DMS79 (cell line): ENCODE data around the gene RFX4.

ENCODE experiments used
- DNase-seq: peaks from one replicate; lab custom pipeline; 2025; lab: John Stamatoyannopoulos, UW

RFX4 gene

DNA sequence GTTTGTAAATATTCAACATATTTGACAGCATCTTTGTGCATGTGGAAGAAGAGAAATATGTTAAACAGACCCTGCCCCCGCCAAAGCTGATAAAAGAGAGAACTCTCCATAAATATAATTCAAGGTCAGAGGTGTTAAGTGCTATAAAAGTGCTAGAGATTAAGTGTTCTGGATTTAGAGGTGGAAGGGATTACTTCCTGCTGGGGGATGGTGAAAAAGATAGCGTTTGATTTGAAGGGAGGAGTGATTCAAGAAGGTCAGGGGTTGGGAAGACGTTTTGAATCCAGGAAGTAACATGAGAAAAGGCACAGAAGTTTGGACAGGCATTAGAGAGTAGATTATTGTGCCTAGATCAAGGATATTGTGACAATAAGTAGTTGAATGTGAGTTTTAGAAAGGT, 221.9 kb downstream of the RFX4 start:
- DNase-seq = no peak
